ENCODE data around the gene RSPH1. TPM values are rescaled to one million over a fixed set of nuclear protein-coding genes. Genes with fewer than 3 reads are reported as not detected.

The RSPH1 gene
- total RNA-seq, 6 experiments from 2014 or later, result not detected

DNA sequence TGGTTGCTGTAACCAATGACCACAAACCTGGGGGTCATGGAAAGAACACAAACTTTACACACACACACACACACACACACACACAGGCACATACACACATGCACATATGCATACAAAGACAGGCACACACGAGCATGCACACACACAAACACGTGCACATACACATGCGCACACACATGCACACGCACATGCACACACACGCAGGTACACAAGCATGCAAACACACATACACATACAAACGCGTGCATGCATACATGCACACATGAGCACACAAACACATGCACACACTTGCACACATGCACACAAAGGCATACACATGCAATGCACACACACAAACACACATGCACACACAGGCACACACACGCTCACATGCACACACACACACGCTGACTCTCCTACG is 48.3 kb downstream of the RSPH1 start:
- Mint-ChIP-seq H3K9me3 (peaks cover 84% of the 10 kb centered on the region), H3K27ac (no peak overlapping the region), H3K4me1 (ENCODE audit: low read depth) (no peaks in the 10 kb centered on the region), H3K4me3 (no peak overlapping the region), H3K36me3 (ENCODE audit: low read depth) (peaks cover 23% of the 10 kb centered on the region; the same call in 1 of the 2 replicates), H3K27me3 (ENCODE audit: insufficient read depth) (peaks cover 2% of the 10 kb centered on the region)
- DNase-seq, result no peak
- TF ChIP-seq, protein P1, sequence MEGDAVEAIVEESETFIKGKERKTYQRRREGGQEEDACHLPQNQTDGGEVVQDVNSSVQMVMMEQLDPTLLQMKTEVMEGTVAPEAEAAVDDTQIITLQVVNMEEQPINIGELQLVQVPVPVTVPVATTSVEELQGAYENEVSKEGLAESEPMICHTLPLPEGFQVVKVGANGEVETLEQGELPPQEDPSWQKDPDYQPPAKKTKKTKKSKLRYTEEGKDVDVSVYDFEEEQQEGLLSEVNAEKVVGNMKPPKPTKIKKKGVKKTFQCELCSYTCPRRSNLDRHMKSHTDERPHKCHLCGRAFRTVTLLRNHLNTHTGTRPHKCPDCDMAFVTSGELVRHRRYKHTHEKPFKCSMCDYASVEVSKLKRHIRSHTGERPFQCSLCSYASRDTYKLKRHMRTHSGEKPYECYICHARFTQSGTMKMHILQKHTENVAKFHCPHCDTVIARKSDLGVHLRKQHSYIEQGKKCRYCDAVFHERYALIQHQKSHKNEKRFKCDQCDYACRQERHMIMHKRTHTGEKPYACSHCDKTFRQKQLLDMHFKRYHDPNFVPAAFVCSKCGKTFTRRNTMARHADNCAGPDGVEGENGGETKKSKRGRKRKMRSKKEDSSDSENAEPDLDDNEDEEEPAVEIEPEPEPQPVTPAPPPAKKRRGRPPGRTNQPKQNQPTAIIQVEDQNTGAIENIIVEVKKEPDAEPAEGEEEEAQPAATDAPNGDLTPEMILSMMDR (IDR thresholded peaks at IDR 0.05), result no peak

DNA sequence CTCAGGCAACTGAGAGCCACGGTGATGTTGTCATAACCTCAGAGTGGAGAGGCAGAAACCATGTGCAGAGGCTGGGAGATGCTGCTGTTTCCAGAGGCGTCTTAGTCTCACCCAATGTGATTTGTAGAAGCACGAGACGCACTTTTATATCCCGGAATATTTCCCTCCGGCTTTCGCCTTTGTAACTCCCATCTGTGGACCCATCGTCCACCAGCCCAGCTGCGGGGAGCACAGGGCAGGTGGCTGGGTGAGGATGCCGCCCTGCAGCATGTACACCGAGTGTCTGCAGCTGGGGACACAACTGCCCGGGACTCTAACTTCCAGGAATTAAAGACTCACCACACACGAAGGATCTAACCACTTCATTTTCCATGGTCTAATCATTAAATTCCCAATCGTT is 48.8 kb downstream of the RSPH1 start:
- H3K27ac Mint-ChIP-seq, result no peak overlapping the region
- H3K4me1 Mint-ChIP-seq (ENCODE audit: low read depth), result no peaks in the 10 kb centered on the region
- H3K9me3 Mint-ChIP-seq, result peaks cover 85% of the 10 kb centered on the region
- TF ChIP-seq, protein P1 (IDR thresholded peaks at IDR 0.05), result no peak
- H3K27me3 Mint-ChIP-seq (ENCODE audit: insufficient read depth), result peaks cover 2% of the 10 kb centered on the region
- DNase-seq, result no peak
- H3K36me3 Mint-ChIP-seq (ENCODE audit: low read depth), result peaks cover 23% of the 10 kb centered on the region
- no peak overlapping the region for H3K4me3 Mint-ChIP-seq

DNA sequence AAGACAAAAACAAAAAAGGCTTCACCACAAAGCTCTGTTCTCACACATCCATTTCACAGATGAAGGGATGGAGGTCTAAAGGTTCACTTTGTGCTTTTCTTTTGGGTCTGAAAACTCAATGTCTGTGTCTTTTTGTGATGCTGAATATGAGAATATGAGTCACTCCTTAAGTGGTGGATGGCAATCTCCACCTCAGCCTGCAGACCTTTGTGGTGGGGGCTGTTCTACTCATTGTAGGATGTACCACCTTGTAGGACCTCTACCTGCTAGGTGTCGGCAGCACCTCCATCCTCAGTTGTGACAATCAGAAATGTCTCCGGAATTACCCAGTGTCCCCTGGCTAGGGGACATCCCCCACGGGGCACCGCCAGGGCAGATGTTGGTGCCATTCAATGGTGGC is 49.5 kb downstream of the RSPH1 start:
- DNase-seq, result no peak

DNA sequence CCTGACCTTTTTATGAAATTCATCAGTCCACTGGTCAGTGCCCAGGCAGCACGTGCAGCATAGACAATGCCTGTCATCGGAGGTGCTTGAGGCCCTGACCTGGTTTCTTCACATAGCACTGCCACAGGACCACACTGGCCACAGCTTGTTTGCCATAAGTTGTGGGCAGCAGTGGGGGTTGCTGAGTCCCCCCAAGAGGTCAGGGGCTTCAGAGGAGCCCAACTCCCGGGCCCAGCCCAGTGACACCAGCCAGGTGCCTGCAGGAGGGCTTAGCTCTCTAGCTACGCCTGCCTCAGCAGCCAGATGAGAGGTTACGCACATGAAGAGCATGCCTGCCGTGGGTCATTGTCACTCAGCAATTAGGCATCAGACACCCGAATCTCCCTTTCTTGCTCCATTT is 50.7 kb downstream of the RSPH1 start:
- peaks cover 23% of the 10 kb centered on the region for H3K36me3 Mint-ChIP-seq (ENCODE audit: low read depth)
- no peak overlapping the region for H3K27ac Mint-ChIP-seq
- H3K4me1 Mint-ChIP-seq (ENCODE audit: low read depth), result no peaks in the 10 kb centered on the region

More for the DNA sequence above, 49.5 kb downstream of the RSPH1 start:
- Mint-ChIP-seq H3K4me3 (no peak overlapping the region), H3K27ac (no peak overlapping the region), H3K27me3 (ENCODE audit: insufficient read depth) (peaks cover 2% of the 10 kb centered on the region), H3K9me3 (peaks cover 86% of the 10 kb centered on the region), H3K36me3 (ENCODE audit: low read depth) (peaks cover 23% of the 10 kb centered on the region), H3K4me1 (ENCODE audit: low read depth) (no peaks in the 10 kb centered on the region)
- TF ChIP-seq, protein P1 (IDR thresholded peaks at IDR 0.05), result no peak

DNA sequence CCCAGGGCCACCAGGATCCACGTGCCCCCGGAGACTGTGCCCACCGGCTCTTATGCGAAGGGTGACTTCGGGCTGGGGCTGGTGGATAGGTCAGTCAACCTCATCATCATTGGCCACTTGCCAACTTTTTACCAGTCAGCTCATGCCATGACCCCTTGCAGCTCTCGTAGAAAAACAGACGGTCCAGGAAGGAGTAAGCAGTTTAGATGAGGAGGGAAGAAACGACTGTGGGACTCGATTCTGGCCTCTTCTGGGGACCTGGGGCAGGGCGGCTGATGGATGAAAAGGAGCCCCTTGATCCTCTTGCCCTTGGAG is 51.3 kb downstream of the RSPH1 start:
- Mint-ChIP-seq H3K9me3 (peaks cover 86% of the 10 kb centered on the region), H3K4me1 (ENCODE audit: low read depth) (no peaks in the 10 kb centered on the region), H3K36me3 (ENCODE audit: low read depth) (peaks cover 23% of the 10 kb centered on the region), H3K27me3 (ENCODE audit: insufficient read depth) (peaks cover 2% of the 10 kb centered on the region; the same call in 1 of the 2 replicates), H3K4me3 (no peak overlapping the region), H3K27ac (no peak overlapping the region)
- DNase-seq, result no peak
- TF ChIP-seq, protein P1 (IDR thresholded peaks at IDR 0.05), result no peak

More for the DNA sequence above, 50.7 kb downstream of the RSPH1 start:
- no peak overlapping the region for H3K4me3 Mint-ChIP-seq
- TF ChIP-seq, protein P1 (IDR thresholded peaks at IDR 0.05), result no peak
- DNase-seq, result no peak
- peaks cover 2% of the 10 kb centered on the region for H3K27me3 Mint-ChIP-seq (ENCODE audit: insufficient read depth)
- H3K9me3 Mint-ChIP-seq, result peaks cover 85% of the 10 kb centered on the region
